Measurements from ENCODE around the gene PARD3. TPM values are rescaled to one million over a fixed set of nuclear protein-coding genes. Genes with fewer than 3 reads are reported as not detected.

Gene PARD3
- total RNA-seq, 4 donors from 2014 or later = 98.9 to 122 (median 105) TPM

- peaks cover 0 to 22% (median 13%) of the 10 kb centered on the region in 4 donors for H3K4me1 ChIP-seq
- TF ChIP-seq POLR2AphosphoS5 (IDR thresholded peaks at IDR 0.05) (no peak), CTCF (IDR thresholded peaks at IDR 0.05) (no peak), POLR2A (IDR thresholded peaks at IDR 0.05; ENCODE audit: low read depth) (no peak), EP300 (IDR thresholded peaks at IDR 0.05) (no peak)
- H3K9me3 ChIP-seq = no peaks in the 10 kb centered on the region
- H3K4me3 ChIP-seq = no peak overlapping the region
- 71% methylated on average over 1 of the region's 1 CpG for WGBS
- intact Hi-C loops (cut with DNase I) = no loop called here
- H3K27ac ChIP-seq (replicated peaks in 1 of 4) = no peak overlapping the region
- peaks cover 0 to 12% (median 0%) of the 10 kb centered on the region in 4 donors for H3K36me3 ChIP-seq
- no peak for DNase-seq (ENCODE audit: extremely low spot score)
- H3K27me3 ChIP-seq = no peaks in the 10 kb centered on the region
These were observed 474.2 kb downstream of the PARD3 start for GRCh38 chr10:34340934-34341333.

- intact Hi-C loops (cut with DNase I) = no loop called here
- Histone ChIP-seq H3K4me3 (no peak overlapping the region), H3K36me3 (peaks cover 0 to 13% (median 0%) of the 10 kb centered on the region in 4 donors), H3K4me1 (peaks cover 0 to 19% (median 11%) of the 10 kb centered on the region in 4 donors), H3K27ac (replicated peaks in 1 of 4) (no peak overlapping the region), H3K9me3 (no peaks in the 10 kb centered on the region), H3K27me3 (no peaks in the 10 kb centered on the region)
- WGBS = 84% methylated on average over 2 of the region's 2 CpGs
- TF ChIP-seq EP300 (IDR thresholded peaks at IDR 0.05) (no peak), POLR2AphosphoS5 (IDR thresholded peaks at IDR 0.05) (no peak), POLR2A (IDR thresholded peaks at IDR 0.05; ENCODE audit: low read depth) (no peak), CTCF (IDR thresholded peaks at IDR 0.05) (no peak)
- DNase-seq (ENCODE audit: extremely low spot score) = no peak
These were observed 475.1 kb downstream of the PARD3 start for GRCh38 chr10:34339816-34340553.

DNA sequence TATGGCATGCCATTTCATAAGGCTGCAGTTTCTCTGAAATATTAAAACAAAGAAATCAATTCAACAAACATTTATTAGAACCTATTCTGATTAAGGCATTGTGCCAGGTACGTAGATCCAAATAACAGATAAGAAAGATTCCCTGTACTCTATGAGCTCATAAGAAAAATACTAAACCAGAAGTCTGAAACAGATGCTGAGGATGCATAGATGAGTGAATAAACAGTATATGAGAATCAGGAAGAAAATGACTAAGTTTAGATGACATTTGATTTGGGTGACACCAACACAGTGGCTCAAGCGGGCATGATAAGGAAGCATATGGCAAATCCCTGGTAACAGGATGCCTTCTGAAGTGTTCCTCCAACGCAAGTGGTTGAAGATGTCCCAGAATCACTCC is 477.2 kb downstream of the PARD3 start:
- no peaks in the 10 kb centered on the region for H3K27me3 ChIP-seq
- intact Hi-C loops (cut with DNase I) = no loop called here
- no peak overlapping the region for H3K4me3 ChIP-seq
- TF ChIP-seq EP300 (IDR thresholded peaks at IDR 0.05) (no peak), POLR2AphosphoS5 (IDR thresholded peaks at IDR 0.05) (no peak), CTCF (IDR thresholded peaks at IDR 0.05) (no peak), POLR2A (IDR thresholded peaks at IDR 0.05; ENCODE audit: low read depth) (no peak)
- no peak overlapping the region for H3K27ac ChIP-seq (replicated peaks in 1 of 4)
- 99% methylated on average over 3 of the region's 3 CpGs for WGBS
- no peak for DNase-seq (ENCODE audit: extremely low spot score)
- peaks cover 0 to 13% (median 0%) of the 10 kb centered on the region in 4 donors for H3K36me3 ChIP-seq
- no peaks in the 10 kb centered on the region for H3K9me3 ChIP-seq
- H3K4me1 ChIP-seq = peaks cover 0 to 12% (median 7%) of the 10 kb centered on the region in 4 donors

GRCh38 chr10:34335960-34336690 is 479.0 kb downstream of the PARD3 start:
- intact Hi-C loops (cut with DNase I) = no loop called here
- H3K4me3 ChIP-seq = no peak overlapping the region
- WGBS = 95% methylated on average over 5 of the region's 5 CpGs

More at GRCh38 chr10:34335960-34336690, 479.0 kb downstream of the PARD3 start:
- H3K9me3 ChIP-seq = no peaks in the 10 kb centered on the region
- no peak for DNase-seq (ENCODE audit: extremely low spot score)
- H3K27me3 ChIP-seq = no peaks in the 10 kb centered on the region
- TF ChIP-seq POLR2AphosphoS5 (IDR thresholded peaks at IDR 0.05) = no peak
- TF ChIP-seq EP300 (IDR thresholded peaks at IDR 0.05) = no peak
- no peak for TF ChIP-seq CTCF (IDR thresholded peaks at IDR 0.05)
- no peak for TF ChIP-seq POLR2A (IDR thresholded peaks at IDR 0.05; ENCODE audit: low read depth)
- peaks cover 0 to 7% (median 3%) of the 10 kb centered on the region in 4 donors for H3K4me1 ChIP-seq
- H3K27ac ChIP-seq (replicated peaks in 1 of 4) = no peak overlapping the region
- H3K36me3 ChIP-seq = peaks cover 0 to 15% (median under 1%) of the 10 kb centered on the region in 4 donors
